GM12864 (cell line): Measurements from ENCODE around the gene WNT7A.

Experiments
- DNase-seq: peaks from one replicate; pipeline ENCODE4 v3.0.0-alpha.2; 2011; ENCODE audit warnings: low read depth
- H3K4me3 ChIP-seq: 2 replicates; pipeline ENCODE4 v1.5.1; 2011; ENCODE audit warnings: mild to moderate bottlenecking, low read depth, low read length, control low read depth
- CTCF ChIP-seq: IDR thresholded peaks from 2 replicates; pipeline ENCODE4 v1.5.1; 2011; ENCODE audit warnings: low read depth, mild to moderate bottlenecking, moderate library complexity, low read length, control low read depth, inconsistent platforms; ENCODE audit errors: missing control alignments

The WNT7A gene

GRCh38 chr3:13840456-13840855, 39.4 kb downstream of the WNT7A start:
- H3K4me3 ChIP-seq = no peak overlapping the region
- TF ChIP-seq CTCF = no peak

DNA sequence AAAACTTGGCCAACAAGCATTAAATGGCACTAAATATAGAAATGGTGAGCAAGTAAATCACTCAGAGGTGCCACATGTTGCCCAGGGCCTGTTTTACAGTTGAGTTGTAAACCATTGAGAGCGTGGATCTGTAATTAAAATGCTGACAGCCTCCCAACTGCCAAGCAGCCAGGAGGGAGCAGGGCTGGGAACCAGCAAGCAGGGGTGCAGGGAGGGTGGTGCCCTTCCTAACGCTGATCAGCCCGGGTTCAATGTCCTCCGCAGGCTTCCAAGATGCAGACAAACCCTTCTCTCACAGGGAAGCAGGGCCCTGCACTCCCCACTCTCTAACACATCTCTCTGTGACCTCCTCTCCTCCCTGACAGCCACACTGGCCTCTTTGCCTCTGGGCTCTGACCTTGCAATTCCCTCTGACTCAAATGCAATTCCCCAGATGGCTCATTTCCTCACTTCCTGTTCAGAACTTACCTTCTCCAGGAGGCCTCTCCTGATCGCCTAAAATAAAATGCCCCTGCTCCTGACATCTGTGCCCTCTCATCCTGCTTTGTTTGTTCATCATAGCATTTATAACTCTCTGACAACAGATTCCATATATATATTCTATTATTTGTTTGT, 40.0 kb downstream of the WNT7A start:
- no peak overlapping the region for H3K4me3 ChIP-seq
- no peak for DNase-seq
- no peak for TF ChIP-seq CTCF

More at GRCh38 chr3:13840456-13840855, 39.4 kb downstream of the WNT7A start:
- no peak for DNase-seq

- TF ChIP-seq CTCF = no peak
- DNase-seq = no peak
- no peak overlapping the region for H3K4me3 ChIP-seq
Measured at GRCh38 chr3:13839253-13839652, 40.6 kb downstream of the WNT7A start.

GRCh38 chr3:13838421-13838820, 41.5 kb downstream of the WNT7A start:
- no peak for DNase-seq
- H3K4me3 ChIP-seq = no peak overlapping the region
- no peak for TF ChIP-seq CTCF

GRCh38 chr3:13837751-13838150, 42.1 kb downstream of the WNT7A start:
- no peak overlapping the region for H3K4me3 ChIP-seq
- DNase-seq = no peak
- TF ChIP-seq CTCF = no peak

DNA sequence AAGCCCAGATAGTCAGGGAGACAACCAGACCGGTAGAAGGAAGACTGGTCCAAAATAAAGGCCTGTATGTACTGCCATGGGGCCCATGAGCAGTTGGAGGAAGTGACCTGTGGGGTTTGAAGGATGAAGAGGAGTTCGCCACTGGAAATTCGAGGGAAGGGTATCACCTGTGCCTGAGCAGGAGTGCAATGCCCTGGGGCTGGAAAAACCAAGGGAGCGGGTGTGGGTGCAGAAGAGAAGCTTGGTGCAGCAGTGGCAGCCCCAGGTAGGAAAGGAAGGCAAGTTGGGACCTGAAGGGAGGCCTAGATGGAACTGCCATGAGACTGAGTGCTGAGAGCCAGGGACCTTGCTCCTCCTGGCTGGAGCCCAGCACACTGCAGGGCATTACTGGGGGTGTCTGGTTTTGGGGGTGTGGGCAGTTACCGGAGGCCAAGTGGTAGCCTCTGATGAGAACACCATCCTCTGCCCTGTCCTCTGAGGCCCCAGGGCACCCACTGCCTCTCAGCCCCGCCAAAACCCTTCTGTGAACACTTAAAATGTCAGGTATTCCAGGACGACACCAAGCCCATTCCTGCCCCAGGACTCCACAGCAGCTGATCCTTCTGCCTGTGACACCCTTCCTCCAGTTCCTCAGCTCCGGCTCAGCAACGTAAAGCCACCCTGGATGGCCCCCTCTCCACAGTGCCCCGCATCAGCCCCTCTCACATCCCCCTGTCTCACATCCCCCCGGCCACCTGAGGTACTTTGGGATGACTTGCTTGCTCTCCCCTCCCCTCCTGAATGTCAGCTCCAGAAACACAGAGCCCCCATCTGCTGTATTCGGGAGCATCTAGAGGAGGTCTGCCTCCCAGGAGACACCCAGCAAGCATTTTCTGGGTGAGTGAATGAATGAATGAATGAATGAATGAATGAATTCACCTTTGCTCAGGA, 42.9 kb downstream of the WNT7A start:
- no peak for TF ChIP-seq CTCF
- DNase-seq = no peak
- no peak overlapping the region for H3K4me3 ChIP-seq
